NOMO-1 (cell line): Measurements from ENCODE around the gene CRAT.
"Not testable (repeated sequence)": the region's sequence is repeated elsewhere in the genome, so short reads cannot be mapped to it uniquely, and the experiment has no call there.

Source experiments
- DNase-seq, 2 experiments: peaks; one replicate each; lab custom pipeline; 2025; ENCODE audit not compliant: unreplicated experiment in 2 of 2; lab: John Stamatoyannopoulos, UW

Gene CRAT

DNA sequence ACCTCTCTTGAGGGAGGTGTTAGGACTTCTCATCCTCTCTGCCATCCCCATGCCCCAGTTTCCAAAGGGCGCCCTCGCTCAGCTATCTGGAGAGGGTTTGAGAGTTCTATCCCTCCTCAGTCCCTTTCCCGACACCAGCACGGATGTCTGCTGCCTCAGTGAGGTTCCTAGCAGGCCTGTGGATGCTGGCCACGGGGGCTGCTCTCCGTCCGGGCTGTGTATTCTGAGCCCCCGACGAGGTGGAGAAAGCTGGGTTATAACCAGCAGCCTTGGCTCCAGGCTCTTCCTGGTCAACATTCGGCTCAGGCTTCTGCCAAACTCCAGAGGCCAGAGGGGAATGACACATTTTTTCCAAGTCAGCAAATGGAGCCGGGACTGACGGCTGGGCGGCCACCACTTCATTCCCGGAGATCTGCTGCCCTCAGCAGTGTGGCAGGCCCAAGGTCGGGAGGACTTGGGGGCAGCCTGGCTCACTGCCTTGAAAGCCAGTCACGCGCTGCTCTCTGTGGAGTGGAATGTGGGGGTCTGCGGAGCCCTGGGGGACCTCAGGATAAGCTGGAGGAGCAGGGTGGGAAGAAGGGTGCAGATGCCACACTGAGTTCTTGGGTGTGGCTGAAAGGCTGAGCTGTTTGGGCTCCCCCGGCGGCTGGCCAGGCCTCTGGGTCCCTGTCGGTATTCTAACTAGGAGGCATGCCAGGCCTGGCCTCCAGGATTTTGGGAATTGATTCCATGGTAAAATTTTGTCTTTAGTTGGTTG, 28.1 kb upstream of the CRAT start:
- no peak for DNase-seq

- no peak for DNase-seq
Measured at GRCh38 chr9:129138144-129138462, 27.5 kb upstream of the CRAT start.

DNA sequence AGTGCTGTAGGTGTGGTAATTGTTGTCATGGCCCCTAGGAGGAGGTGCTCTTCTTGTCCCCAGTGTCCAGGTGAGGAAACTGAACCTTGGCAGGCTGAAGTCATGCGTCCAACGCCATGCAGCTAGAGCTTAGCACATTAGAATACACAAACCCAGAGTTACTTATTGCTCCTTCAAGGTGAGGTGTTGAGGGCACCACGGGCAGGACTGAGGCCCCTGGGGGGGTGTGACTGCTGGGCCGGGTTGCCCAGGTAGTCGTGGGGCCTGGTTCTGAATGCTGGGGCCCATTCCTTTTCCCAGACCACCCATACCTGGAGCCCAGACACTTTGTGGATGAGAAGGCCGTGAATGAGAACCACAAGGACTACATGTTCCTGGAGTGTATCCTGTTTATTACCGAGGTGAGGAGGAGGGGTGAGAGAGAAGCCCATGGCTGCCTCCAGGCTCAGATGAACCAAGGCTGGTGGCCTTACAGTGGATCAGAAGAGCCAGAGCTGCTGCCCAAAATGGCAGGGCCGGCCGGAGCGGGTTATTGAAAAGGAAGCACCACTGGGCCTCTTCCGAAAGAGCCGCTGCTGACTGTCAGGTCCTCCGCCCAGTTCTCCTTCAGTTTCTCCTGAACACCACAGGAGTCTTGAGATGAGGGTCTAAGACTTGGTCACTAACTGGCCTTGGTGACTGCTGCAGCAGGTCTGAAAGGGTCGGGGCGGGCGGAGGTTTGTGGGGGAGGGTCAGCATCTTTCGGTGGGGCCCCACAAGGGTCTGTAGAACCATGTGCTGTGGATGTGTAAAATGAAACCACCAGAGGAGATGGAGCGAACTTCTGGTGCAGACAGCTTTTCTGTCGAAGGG, 26.9 kb upstream of the CRAT start:
- no peak for DNase-seq

GRCh38 chr9:129136446-129137035, 25.9 kb upstream of the CRAT start:
- DNase-seq: no peak

DNA sequence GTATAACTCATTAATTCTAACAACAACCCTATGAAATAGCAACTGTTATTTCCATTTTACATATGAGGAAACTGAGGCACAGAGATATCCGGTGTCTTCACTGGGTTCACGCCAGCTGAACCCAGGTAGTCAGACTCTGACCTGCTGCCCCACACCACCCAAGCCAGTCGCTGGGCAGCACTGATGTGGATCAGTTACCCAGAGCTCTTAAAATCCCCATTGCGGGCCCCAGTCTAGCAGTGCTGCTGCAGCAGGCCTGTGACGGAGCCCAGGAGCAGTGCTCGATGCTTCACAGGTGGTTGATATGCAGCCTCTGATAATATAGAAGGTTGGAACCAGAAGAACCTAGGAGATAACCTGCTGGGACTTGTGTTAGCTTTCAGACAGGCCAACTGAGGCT, 24.9 kb upstream of the CRAT start:
- no peak for DNase-seq

- DNase-seq: no peak
Measured at GRCh38 chr9:129133082-129133481, 22.5 kb upstream of the CRAT start.

DNA sequence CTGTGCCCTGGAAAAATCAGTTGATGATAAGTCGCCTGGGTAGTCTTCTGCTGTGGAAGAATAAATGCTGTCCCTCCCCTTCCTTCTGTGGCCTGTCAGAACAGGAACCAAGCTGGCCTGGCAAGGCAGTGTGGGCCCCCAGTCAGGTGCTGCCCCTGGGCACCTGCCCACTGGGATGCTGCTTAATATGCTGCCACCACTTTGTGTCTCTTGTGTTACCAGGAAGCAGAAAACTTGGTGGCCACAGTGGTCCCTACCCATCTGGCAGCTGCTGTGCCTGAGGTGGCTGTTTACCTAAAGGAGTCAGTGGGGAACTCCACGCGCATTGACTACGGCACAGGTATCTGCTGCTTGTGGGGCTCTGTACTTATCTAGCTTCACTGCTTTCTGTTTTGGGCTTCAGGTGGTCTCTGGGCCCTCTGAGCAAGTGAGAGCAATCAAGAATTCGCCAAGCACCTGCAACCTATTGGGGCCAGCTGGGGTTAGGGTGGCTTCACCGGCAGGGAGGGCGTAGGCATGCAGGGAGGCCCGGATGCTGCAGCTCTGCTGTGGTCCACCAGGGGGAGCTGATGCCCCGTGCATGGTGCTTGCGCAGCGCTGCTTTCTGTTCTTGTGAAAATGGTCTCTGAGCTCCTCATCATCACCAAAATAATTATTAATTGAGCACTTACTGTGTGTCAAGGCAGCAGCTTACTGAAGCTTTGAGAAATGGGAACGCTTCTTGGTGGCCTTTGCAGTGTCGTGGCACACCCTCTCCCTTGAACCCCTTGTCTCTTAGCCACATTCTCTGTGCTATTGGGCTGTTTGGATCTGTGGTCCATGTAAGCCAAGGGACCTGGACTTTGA, 20.9 kb upstream of the CRAT start:
- peak; percentile 46 to 47 for DNase-seq

- no peak for DNase-seq
Measured at GRCh38 chr9:129130791-129131190, 20.2 kb upstream of the CRAT start.

GRCh38 chr9:129130271-129130670, 19.7 kb upstream of the CRAT start:
- DNase-seq: not testable (repeated sequence)

GRCh38 chr9:129128689-129129088, 18.1 kb upstream of the CRAT start:
- DNase-seq: no peak

- no peak for DNase-seq
Measured at GRCh38 chr9:129126749-129127618, 16.4 kb upstream of the CRAT start.

DNA sequence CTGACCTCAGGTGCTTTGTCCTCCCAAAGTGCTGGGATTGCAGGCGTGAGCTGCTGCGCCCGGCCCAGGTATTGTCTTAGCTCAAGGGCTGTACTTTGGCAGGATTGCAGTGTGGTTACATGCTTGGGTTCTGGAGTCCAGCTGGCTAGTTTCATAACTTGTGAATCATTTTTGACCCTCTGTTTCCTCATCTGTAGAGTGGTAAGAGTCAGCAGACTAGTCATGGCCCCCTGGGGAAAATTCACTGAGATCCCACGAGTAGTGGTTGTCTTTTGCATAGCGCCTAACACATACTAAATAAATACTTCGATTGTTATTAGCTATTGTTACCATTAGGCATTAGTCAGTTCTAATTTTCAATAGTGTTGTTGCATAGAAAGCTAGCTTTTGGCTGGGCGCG, 14.9 kb upstream of the CRAT start:
- DNase-seq: no peak

DNA sequence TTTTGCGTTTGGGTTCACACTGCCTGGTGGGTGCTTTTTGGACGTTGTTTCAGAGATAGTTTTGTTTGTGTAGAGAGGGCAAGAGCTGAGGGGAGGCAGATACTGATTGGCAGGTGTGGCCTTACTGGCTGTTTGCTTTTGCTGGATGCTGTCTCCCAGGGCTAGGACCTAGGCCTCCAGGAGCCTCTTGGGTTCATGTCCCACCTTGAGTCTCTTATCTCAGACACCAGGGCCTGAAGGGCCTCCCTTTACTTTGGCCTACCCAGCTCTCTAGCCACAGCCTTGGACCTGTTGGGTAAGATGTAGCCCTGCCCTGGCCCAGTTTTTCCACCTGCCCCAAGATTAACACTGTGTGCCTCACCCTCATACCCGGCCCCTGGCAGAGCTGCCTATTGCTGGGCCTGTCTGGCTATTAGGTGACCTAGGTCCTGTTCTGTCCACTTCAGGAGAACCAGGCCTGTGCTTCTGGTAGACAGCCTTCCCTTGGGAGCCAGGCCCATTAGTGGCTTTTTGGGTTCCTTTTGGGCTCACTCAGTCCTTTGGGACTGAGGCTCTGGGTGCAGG, 14.0 kb upstream of the CRAT start:
- no peak for DNase-seq

- DNase-seq: not testable (repeated sequence)
Measured at GRCh38 chr9:129122976-129123375, 12.4 kb upstream of the CRAT start.

DNA sequence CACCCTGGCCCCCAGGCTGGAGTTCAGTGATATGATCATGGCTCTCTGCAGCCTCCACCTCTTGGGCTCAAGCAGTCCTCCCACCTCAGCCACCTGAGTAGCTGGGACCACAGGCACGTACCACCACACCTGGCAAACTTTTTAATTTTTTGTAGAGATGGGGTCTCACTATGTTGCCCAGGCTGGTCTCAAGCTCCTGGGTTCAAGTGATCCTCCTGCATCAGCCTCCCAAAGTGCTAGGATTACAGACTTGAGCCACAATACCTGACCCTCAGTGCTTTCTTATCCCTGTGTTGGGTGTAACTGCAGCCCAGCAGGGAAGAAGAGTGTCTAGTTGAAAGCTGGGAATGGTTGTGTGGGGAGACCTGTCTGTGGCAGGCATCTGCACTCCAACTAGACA, 11.5 kb upstream of the CRAT start:
- DNase-seq: no peak

GRCh38 chr9:129121483-129121882, 10.9 kb upstream of the CRAT start:
- no peak for DNase-seq

GRCh38 chr9:129118799-129119198, 8.2 kb upstream of the CRAT start:
- DNase-seq: no peak

- DNase-seq: peak in 1 of 2 experiments; percentile 27
Measured at GRCh38 chr9:129113645-129114304, 3.2 kb upstream of the CRAT start.

GRCh38 chr9:129112526-129112925, 1.9 kb upstream of the CRAT start:
- not testable (repeated sequence) for DNase-seq
